HPDE6-E6E7 (cell line): Measurements from ENCODE around the gene TARS2.

ENCODE experiments used
- DNase-seq: peaks from one replicate; pipeline ENCODE4 v3.0.0; 2011; ENCODE audit warnings: missing footprints; ENCODE audit errors: extremely low spot score

The TARS2 gene

GRCh38 chr1:150555971-150556865 lies 69.0 kb downstream of the TARS2 start:
- DNase-seq = no peak

GRCh38 chr1:150557065-150557600 lies 69.9 kb downstream of the TARS2 start:
- no peak for DNase-seq
